Mucosa of stomach (tissue), 1 donor: Measurements from ENCODE around the gene NUP58.

Experiments used
- H3K27me3 ChIP-seq: one replicate; pipeline ENCODE4 v1.7.0; 2013; ENCODE audit warnings: mild to moderate bottlenecking, low read length; ENCODE audit not compliant: control insufficient read depth, insufficient read depth
- H3K36me3 ChIP-seq: one replicate; pipeline ENCODE4 v1.7.0; 2013; ENCODE audit warnings: low read length; ENCODE audit not compliant: control insufficient read depth, insufficient read depth
- H3K4me1 ChIP-seq: one replicate; pipeline ENCODE4 v1.7.0; 2013; ENCODE audit warnings: mild to moderate bottlenecking, low read length; ENCODE audit not compliant: control insufficient read depth, insufficient read depth
- H3K4me3 ChIP-seq: one replicate; pipeline ENCODE4 v1.7.0; 2013; ENCODE audit warnings: low read length
- H3K9ac ChIP-seq: one replicate; pipeline ENCODE4 v1.7.0; 2013; ENCODE audit warnings: mild to moderate bottlenecking, low read length, moderate library complexity
- H3K9me3 ChIP-seq: one replicate; pipeline ENCODE4 v1.7.0; 2013; ENCODE audit warnings: mild to moderate bottlenecking, low read length, moderate library complexity; ENCODE audit not compliant: control insufficient read depth
- donor health status: Pancreatic carcinoma.

The NUP58 gene

DNA sequence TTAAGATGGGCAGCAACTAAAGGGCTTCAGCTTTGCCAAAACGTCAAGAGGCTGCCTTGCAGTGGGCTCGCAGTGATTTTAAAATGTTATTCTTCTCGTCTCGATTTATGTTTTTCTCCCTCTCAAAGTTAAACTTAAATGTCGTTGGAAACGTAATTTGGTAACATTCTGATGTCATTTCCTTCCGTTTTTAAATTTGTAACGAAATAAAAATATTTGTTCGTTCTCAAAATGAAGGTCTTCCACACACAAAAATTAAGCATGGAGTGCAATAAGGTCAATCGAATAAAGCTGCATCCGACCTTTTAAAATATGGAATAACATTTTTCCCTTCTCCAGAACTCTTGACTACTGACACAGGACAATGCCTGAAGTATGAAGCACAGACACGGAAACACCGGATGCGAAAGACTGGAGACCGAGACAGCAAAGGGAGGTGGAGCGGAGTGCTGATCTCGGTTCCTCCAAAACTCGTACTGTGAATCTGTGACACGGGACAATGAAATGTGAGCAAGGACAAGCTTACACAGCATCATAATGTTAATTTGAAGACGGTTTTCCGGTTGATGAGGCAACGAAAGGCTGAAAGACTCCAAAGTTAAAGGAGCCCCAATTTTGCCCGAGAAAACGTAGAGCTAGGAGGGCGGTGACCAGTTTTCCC is 15.0 kb upstream of the NUP58 start:
- Histone ChIP-seq H3K4me1 (no peaks in the 10 kb centered on the region), H3K9ac (peak overlapping the region; percentile 89), H3K9me3 (no peaks in the 10 kb centered on the region), H3K4me3 (peak overlapping the region; percentile 26), H3K36me3 (no peaks in the 10 kb centered on the region), H3K27me3 (no peaks in the 10 kb centered on the region)

DNA sequence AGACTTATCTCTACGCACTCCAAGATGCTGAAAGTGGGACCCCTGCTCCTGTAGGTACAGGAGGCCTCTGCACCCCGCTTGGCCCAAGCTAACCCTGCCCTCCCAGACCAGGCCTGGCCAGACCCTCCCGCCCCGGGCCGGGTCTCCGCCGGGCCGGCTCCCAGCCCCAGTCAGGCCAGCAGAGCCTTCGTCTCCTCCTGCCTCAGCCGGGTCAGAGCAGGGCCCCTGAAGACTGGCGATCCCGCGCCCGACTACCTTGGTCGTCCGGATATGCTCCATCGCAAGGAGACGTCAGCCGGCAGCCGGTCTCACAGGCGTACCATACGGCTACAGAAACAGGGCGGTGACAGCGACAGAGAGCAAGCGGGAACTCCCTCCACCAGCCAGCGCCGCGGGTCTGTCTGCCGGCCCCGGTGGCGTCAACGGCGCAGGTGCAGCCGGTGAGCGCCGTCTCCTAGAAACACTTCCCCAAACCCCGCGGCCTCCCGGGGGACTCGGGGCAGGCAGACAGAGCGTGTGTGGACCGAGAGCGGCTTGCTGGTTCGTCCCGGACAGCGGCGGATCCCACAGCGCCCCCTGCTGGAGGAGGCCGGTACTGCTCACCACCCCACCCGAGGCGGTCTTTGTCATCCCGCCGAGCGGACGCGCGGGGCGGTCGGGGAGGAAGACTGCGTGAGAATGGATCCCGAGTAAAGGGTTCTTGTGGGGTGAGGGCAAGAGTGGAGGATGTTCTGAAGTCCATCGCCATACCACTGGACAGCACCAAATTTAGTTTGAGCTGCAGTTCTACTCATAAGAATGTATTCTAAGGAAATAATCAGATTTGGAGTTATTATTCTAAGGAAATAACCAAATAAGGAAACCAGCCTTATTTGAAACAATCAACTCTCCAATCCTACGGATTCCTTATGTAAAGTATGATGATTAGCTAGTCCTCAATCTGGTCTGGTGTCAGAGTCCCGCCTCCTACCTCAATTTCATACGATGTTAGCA is 14.2 kb upstream of the NUP58 start, which contains the start of gene MTMR6:
Gene MTMR6, minus strand, starts transcription at position 520 of the 993 bp plus-strand sequence. Its CDS starts 241 bp downstream, at position 279.
- peak within 1 kb of the TSS; percentile 89 for H3K9ac ChIP-seq
- no peaks in the 10 kb centered on the region for H3K4me1 ChIP-seq
- H3K9me3 ChIP-seq = no peaks in the 10 kb centered on the region
- no peaks in the 10 kb centered on the region for H3K27me3 ChIP-seq
- no peaks in the 10 kb centered on the region for H3K36me3 ChIP-seq
- H3K4me3 ChIP-seq = peak within 1 kb of the TSS; percentile 26

DNA sequence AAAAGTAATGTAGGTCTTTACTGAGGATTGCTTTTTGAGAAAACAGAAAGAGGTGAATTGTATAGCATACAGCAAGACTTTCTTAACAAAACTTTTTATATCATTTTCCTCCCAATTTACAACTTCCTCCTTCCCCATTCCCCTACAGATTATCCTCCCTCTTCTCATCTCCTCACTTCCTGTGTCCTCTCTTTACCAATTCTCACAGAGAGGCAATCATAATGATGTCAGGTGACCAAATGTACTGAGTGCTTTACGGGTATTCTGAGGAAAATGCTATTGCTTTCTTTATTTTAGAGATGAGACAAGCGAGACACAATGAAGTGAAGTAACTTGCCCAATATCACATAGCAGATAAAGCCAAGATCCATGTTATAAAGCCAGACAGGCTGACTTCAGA is 12.5 kb upstream of the NUP58 start:
- no peak overlapping the region for H3K4me3 ChIP-seq
- H3K27me3 ChIP-seq = no peaks in the 10 kb centered on the region
- no peaks in the 10 kb centered on the region for H3K36me3 ChIP-seq
- no peak overlapping the region for H3K9ac ChIP-seq
- H3K9me3 ChIP-seq = no peaks in the 10 kb centered on the region
- H3K4me1 ChIP-seq = no peaks in the 10 kb centered on the region

DNA sequence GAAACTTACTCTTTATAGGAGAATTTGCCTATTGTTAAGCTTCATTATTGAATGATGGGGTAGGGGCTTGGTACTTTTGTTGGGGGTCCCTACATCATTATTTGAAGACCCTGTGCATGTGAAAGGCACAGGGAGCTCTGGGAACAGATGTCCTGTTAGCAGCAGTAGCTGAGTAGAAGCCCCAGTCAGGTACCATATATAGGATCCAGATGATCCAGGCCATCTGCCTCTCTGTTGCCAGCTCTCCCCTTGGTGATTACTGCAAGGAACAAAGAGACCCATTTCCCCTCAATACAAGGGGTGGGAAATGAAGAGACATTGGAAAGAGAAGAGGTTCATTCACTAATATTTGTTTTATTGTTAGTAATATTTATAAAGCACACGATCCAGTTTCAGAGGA is 9.7 kb upstream of the NUP58 start:
- no peak overlapping the region for H3K4me3 ChIP-seq
- no peaks in the 10 kb centered on the region for H3K4me1 ChIP-seq
- no peaks in the 10 kb centered on the region for H3K36me3 ChIP-seq
- H3K9me3 ChIP-seq = no peaks in the 10 kb centered on the region
- H3K27me3 ChIP-seq = peaks cover 5% of the 10 kb centered on the region
- no peak overlapping the region for H3K9ac ChIP-seq

DNA sequence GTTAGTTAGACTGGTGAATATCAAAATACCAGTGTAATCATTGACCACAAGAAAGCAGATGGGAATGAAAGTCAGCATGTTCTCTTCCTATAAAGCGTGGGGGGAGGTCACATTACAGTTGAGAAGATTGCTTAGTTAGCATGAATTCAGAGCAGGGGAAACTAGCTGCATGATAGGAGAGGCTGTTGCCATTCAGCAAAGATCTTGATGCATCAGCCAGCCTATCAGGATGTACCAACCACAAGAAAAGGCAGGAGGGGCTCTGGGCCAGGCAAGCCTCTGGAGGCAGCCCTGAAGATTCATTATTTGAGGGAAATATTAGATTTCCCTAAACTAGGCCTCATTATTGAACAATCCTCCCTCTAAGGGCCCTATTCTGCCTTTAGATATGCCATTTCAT is 9.1 kb upstream of the NUP58 start:
- Histone ChIP-seq H3K36me3 (no peaks in the 10 kb centered on the region), H3K4me3 (no peak overlapping the region)

DNA sequence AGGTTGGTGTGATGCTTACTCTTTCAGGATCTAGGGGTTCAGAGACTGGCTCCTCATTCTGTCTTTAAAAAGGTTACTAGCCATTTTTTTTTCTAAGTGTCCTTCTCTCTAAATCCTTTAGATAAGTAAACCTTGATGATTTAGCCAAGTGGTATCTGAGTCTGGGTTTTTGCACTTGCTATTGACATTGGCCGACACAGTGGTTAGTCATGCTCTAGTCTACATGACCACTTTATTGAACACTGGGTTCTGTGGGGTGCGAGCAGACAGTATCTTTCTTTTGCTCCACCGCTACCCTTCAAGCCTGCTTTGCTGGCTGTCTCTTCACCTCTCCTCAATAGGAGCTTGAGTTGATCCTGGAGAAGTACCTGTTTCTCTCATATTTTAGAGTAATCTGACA is 6.2 kb upstream of the NUP58 start:
- no peak overlapping the region for H3K4me3 ChIP-seq
- H3K27me3 ChIP-seq = peaks cover 5% of the 10 kb centered on the region
- no peaks in the 10 kb centered on the region for H3K9me3 ChIP-seq
- H3K4me1 ChIP-seq = no peaks in the 10 kb centered on the region
- H3K36me3 ChIP-seq = no peaks in the 10 kb centered on the region
- no peak overlapping the region for H3K9ac ChIP-seq

More for the DNA sequence above, 9.1 kb upstream of the NUP58 start:
- no peaks in the 10 kb centered on the region for H3K9me3 ChIP-seq
- H3K27me3 ChIP-seq = peaks cover 5% of the 10 kb centered on the region
- no peaks in the 10 kb centered on the region for H3K4me1 ChIP-seq
- H3K9ac ChIP-seq = no peak overlapping the region

DNA sequence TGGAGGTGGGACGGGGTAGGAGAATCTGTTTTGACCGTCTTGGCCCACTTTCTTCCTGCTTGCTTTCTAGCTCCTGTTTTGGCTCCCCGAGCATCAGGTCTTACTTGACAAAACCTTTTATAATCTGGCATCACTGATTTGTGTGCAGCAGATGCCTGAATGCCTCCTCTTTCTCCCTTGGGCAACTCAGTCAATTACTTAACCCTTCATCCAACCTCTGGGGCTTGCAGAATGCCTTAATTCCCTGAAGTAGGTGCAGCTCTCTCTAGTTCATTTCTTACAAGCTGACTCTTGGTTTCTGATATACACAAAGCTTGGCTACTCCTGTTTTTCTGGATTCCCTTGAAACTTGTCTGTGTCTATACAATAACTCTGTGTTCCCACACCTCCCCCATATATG is 5.7 kb upstream of the NUP58 start:
- Histone ChIP-seq H3K27me3 (peaks cover 5% of the 10 kb centered on the region), H3K9ac (no peak overlapping the region), H3K4me3 (no peak overlapping the region), H3K36me3 (no peaks in the 10 kb centered on the region), H3K9me3 (no peaks in the 10 kb centered on the region), H3K4me1 (peaks cover 3% of the 10 kb centered on the region)

DNA sequence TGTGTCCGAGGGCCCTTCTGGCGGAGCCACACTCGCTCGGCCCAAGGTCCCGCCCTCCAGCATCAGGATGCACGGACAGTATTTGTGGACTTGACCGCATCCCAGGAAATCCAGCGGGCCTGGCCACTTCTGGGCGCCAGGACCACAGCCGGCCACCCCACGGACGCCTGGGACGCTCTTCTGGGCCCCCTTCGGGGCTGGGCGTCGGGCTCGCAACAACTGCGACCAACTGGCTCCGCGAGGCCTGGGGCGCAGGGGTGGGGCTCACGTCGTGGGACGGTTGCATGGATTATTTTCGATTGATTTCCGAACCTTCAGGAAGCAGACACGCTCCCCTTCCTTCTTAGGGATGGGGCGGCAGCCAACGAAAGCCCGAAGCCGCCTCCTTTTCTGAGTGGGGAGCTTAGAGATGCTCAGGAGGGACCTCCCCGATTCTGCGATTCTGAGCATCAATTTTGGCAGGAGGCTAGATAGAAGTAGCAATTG is 521 bp upstream of the NUP58 start:
- Histone ChIP-seq H3K27me3 (no peaks in the 10 kb centered on the region), H3K4me3 (peak overlapping the region; percentile 94), H3K9ac (peak overlapping the region; percentile 84), H3K36me3 (no peaks in the 10 kb centered on the region), H3K9me3 (no peaks in the 10 kb centered on the region), H3K4me1 (peaks cover 5% of the 10 kb centered on the region)

DNA sequence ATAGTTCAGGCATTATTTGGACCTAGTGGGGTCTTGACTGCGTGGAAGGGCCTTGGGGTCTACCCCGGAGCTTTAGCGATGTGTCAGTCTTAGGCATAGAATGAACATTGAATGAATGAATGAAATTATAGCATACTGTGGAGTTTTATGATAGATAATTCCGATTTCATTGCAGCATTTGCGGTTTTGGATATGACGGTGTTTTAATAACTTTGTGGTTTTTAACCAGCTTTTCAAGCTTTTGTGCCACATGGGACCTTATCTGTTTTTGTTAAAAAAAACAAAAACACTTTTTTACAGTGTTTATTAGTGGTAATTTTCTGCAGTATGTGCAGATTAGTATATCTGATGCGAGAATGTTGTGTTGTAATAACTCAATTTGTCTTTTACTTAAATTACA is 696 bp downstream of the NUP58 start:
- Histone ChIP-seq H3K4me3 (peak overlapping the region; percentile 94), H3K4me1 (peaks cover 5% of the 10 kb centered on the region), H3K27me3 (no peaks in the 10 kb centered on the region), H3K36me3 (no peaks in the 10 kb centered on the region), H3K9ac (peak overlapping the region; percentile 84), H3K9me3 (no peaks in the 10 kb centered on the region)

DNA sequence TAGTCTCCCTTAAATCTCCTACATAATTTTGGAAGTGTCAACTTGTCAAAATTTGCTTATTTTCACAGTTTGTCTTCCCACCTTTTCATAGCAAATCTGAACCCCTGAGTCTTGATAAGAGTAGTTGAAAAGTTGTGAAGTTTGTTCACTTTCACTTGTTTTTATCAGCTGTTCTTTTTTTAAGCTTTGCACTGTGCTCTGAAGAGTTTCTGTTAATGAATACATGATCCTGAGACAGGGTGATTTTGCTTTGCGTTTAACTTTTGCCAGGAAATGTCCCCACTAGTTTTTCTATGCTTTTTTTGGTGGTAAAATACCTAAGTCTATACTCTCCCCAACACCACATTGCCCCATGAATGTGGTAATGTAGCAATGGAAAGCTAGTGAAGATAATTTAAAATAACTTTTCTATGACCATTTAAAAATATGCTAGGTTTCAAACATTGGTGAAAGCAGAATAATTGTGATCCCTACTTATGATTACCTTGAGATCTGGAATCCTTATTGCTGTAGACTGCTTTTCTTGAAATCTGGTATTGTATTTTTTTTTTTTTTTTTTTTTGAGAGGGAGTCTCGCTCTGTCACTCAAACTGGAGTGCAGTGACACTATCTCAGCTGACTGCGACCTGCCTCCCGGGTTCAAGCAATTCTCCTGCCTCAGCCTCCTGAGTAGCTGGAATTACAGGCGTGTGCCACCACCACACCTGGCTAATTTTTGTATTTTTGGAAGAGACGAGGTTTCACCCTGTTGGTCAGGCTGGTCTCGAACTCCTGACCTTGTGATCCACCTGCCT is 5.4 kb downstream of the NUP58 start:
- H3K4me1 ChIP-seq = no peaks in the 10 kb centered on the region
- no peaks in the 10 kb centered on the region for H3K9me3 ChIP-seq
- H3K9ac ChIP-seq = no peak overlapping the region
- no peaks in the 10 kb centered on the region for H3K36me3 ChIP-seq
- no peaks in the 10 kb centered on the region for H3K27me3 ChIP-seq
- H3K4me3 ChIP-seq = no peak overlapping the region

DNA sequence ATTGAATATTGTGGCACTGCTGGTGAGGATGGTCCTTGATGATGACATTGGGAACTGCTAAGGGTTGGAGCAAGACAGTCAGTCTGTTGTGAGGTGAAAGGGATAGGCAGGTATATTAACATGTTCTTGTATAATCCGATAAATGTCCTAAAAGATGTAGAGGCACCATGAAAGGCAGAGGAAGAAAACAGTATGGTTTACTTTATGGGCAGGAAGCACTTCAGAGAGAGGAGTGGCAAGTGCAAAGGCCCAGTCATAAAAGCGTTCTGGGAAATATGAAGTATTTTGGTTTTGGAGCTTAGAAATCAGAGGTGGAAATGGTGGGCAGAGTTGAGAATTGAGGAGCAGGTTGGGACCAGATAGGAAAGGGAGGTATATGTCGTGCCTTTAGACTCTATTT is 9.5 kb downstream of the NUP58 start:
- Histone ChIP-seq H3K9ac (no peak overlapping the region), H3K36me3 (no peaks in the 10 kb centered on the region), H3K4me3 (no peak overlapping the region), H3K9me3 (no peaks in the 10 kb centered on the region), H3K4me1 (no peaks in the 10 kb centered on the region), H3K27me3 (no peaks in the 10 kb centered on the region)
